Endothelial cell of umbilical vein (primary cell): ENCODE results near the gene CSNK1G2. TPM values are rescaled to one million over a fixed set of nuclear protein-coding genes. Genes with fewer than 3 reads are reported as not detected.

ENCODE experiments used
- BruUV-seq: library from RNA; stranded (reverse); fragments of 400-500 nt; replicated peaks from 2 replicates; lab custom pipeline; 2021; lab: Mats Ljungman, UMichigan
- CTCF ChIA-PET: fragments of 300-600, 350-600 bp; sonication (Branson Sonifier 250); formaldehyde crosslinking; loops from one replicate; lab custom pipeline; 2021; ENCODE audit warnings: antibody characterized with exemption, inconsistent platforms; lab: Charles Lee
- POLR2A ChIA-PET: fragments of 300-600, 350-600 bp; sonication (Branson Sonifier 250); formaldehyde crosslinking; loops from one replicate; lab custom pipeline; 2021; ENCODE audit warnings: antibody characterized with exemption, inconsistent platforms; lab: Charles Lee
- DNase-seq: peaks from one replicate; pipeline ENCODE4 v3.0.0-alpha.2; 2011; ENCODE audit warnings: low read depth, low spot score
- FAIRE-seq: peaks from 2 replicates; lab custom pipeline; 2011; peaks lifted over from hg19 to GRCh38; lab: Jason Lieb, UNC
- H2AFZ ChIP-seq: 2 replicates; pipeline ENCODE4 v1.6.0; 2012; ENCODE audit warnings: low read depth, low read length, control low read depth, inconsistent platforms
- H3K27ac ChIP-seq: 2 replicates; pipeline ENCODE4 v1.5.1; 2011; ENCODE audit warnings: low read depth, mild to moderate bottlenecking, control low read depth, low read length, moderate library complexity; ENCODE audit not compliant: insufficient read depth
- H3K27me3 ChIP-seq, 2 experiments: 2 replicates each; pipeline versions ENCODE4 v1.6.0 to v1.6.1; 2011; ENCODE audit warnings: low read length in 2 of 2, mixed read lengths in 1 of 2; ENCODE audit not compliant: control insufficient read depth in 2 of 2, insufficient read depth in 2 of 2
- H3K36me3 ChIP-seq, 2 experiments: 2 replicates in 1 of 2; 3 replicates in 1 of 2; pipeline ENCODE4 v1.5.1; 2011; ENCODE audit warnings: low read length in 2 of 2, mild to moderate bottlenecking in 1 of 2, moderate library complexity in 1 of 2; ENCODE audit not compliant: control insufficient read depth in 2 of 2, insufficient read depth in 2 of 2; ENCODE audit errors: extremely low read depth in 1 of 2
- H3K4me1 ChIP-seq: 3 replicates; pipeline ENCODE4 v1.5.1; 2011; ENCODE audit warnings: mild to moderate bottlenecking, low read length; ENCODE audit not compliant: control insufficient read depth, insufficient read depth; ENCODE audit errors: extremely low read depth
- H3K4me2 ChIP-seq: 2 replicates; pipeline ENCODE4 v1.6.1; 2011; ENCODE audit warnings: low read length, control low read depth, mixed read lengths; ENCODE audit not compliant: insufficient read depth
- H3K4me3 ChIP-seq, 3 experiments: fragments of 200-600 bp in 1 of 3; sonication (generic), shearing (Covaris generic) in 1 of 3; replicated peaks in 1 of 3; 2 replicates each; pipeline ENCODE4 v1.5.1; 2011 to 2016; ENCODE audit warnings: control low read depth in 3 of 3, low read length in 3 of 3, mild to moderate bottlenecking in 2 of 3, inconsistent platforms in 1 of 3, low read depth in 1 of 3, moderate library complexity in 1 of 3; ENCODE audit not compliant: insufficient read depth in 1 of 3
- H3K79me2 ChIP-seq: 2 replicates; pipeline ENCODE4 v1.6.0; 2012; ENCODE audit warnings: low read length, inconsistent platforms; ENCODE audit not compliant: control insufficient read depth, insufficient read depth
- H3K9ac ChIP-seq: replicated peaks from 2 replicates; pipeline ENCODE3; 2011; ENCODE audit warnings: low read length, control low read depth; ENCODE audit not compliant: insufficient read depth; ENCODE audit errors: extremely low read depth
- H3K9me1 ChIP-seq: replicated peaks from 3 replicates; pipeline ENCODE4 v1.6.0; 2011; ENCODE audit warnings: mild to moderate bottlenecking, low read length; ENCODE audit not compliant: control insufficient read depth, insufficient read depth; ENCODE audit errors: extremely low read depth
- H3K9me3 ChIP-seq: replicated peaks from 2 replicates; pipeline ENCODE4 v1.5.1; 2012; ENCODE audit warnings: low read length, inconsistent platforms; ENCODE audit not compliant: control insufficient read depth, insufficient read depth
- H4K20me1 ChIP-seq: replicated peaks from 2 replicates; pipeline ENCODE3; 2011; ENCODE audit warnings: mild to moderate bottlenecking, low read length; ENCODE audit not compliant: control insufficient read depth, insufficient read depth; ENCODE audit errors: extremely low read depth
- EZH2 ChIP-seq: IDR thresholded peaks from 2 replicates; pipeline ENCODE4 v1.6.1; 2012; ENCODE audit warnings: borderline replicate concordance, low read depth, mild to moderate bottlenecking, moderate library complexity, low read length, inconsistent platforms; ENCODE audit not compliant: severe bottlenecking
- FOS ChIP-seq: IDR thresholded peaks from 2 replicates; pipeline ENCODE4 v1.6.1; 2011; ENCODE audit warnings: mild to moderate bottlenecking, low read length, moderate library complexity, borderline replicate concordance; ENCODE audit not compliant: insufficient read depth
- GATA2 ChIP-seq: IDR thresholded peaks from 2 replicates; pipeline ENCODE4 v1.7.0; 2011; ENCODE audit warnings: low read depth, mild to moderate bottlenecking, moderate library complexity, mixed read lengths, low read length; ENCODE audit not compliant: insufficient read length, insufficient read depth
- JUN ChIP-seq: IDR thresholded peaks from 2 replicates; pipeline ENCODE4 v1.6.1; 2011; ENCODE audit warnings: borderline replicate concordance, low read depth; ENCODE audit not compliant: insufficient read length, insufficient read depth
- MYC ChIP-seq: IDR thresholded peaks from one replicate; pipeline ENCODE4 v1.6.1; 2011; ENCODE audit warnings: mild to moderate bottlenecking, low read depth, low read length
- POLR2A ChIP-seq: IDR thresholded peaks from 2 replicates; pipeline ENCODE4 v1.6.1; 2012; ENCODE audit warnings: low read depth, mild to moderate bottlenecking, control low read depth, low read length
- POLR2AphosphoS5 ChIP-seq: IDR thresholded peaks from 2 replicates; pipeline ENCODE4 v1.6.1; 2012; ENCODE audit warnings: low read depth, mild to moderate bottlenecking, control low read depth, low read length, moderate library complexity; ENCODE audit not compliant: insufficient read depth
- dilution Hi-C: fragments of 300-500 bp; cut with MboI; formaldehyde crosslinking; loops from one replicate; pipeline ENCODE4 v1.15.0; 2019; ENCODE audit warnings: low sequenced_read_pairs; ENCODE audit not compliant: extremely low pct_ligation_motif_present
- intact Hi-C: fragments of 100-400 bp; cut with micrococcal nuclease; formaldehyde crosslinking; loops from one replicate; pipeline ENCODE4 v1.10.0; 2022
- polyA plus RNA-seq, 4 experiments: library from polyadenylated mRNA; depleted of rRNA in 3 of 4; stranded (reverse) in 3 of 4; unstranded in 1 of 4; fragments of >200 nt; gene quantifications; 2 replicates each; pipeline versions ENCODE4 v1.2.1 to v1.2.3, GENCODE V29; 2011 to 2012; ENCODE audit warnings: missing spikeins in 1 of 4
- total RNA-seq: library from RNA; stranded (reverse); gene quantifications from 2 replicates; pipeline ENCODE4 v1.2.3, GENCODE V29; 2021
- TF ChIP-seq, protein P1 (sequence below): IDR thresholded peaks from 2 replicates; pipeline ENCODE4 v1.6.1; 2011; ENCODE audit not compliant: insufficient read depth, insufficient read length
- TF ChIP-seq, protein P2 (sequence below), 2 donors: IDR thresholded peaks; 1 replicate in 1 of 2; 2 replicates in 1 of 2; pipeline ENCODE4 v1.5.1; 2011; ENCODE audit warnings: low read length in 2 of 2, mild to moderate bottlenecking in 2 of 2, moderate library complexity in 2 of 2, control low read depth in 1 of 2, inconsistent platforms in 1 of 2, low read depth in 1 of 2; ENCODE audit not compliant: insufficient read depth in 1 of 2; ENCODE audit errors: extremely low read depth in 1 of 2

CSNK1G2 gene
- total and polyA plus RNA-seq, 2 donors (not counting 3 experiments of a cell fraction or from before 2014, with no cell fraction given), result 96.6 to 110 TPM

DNA sequence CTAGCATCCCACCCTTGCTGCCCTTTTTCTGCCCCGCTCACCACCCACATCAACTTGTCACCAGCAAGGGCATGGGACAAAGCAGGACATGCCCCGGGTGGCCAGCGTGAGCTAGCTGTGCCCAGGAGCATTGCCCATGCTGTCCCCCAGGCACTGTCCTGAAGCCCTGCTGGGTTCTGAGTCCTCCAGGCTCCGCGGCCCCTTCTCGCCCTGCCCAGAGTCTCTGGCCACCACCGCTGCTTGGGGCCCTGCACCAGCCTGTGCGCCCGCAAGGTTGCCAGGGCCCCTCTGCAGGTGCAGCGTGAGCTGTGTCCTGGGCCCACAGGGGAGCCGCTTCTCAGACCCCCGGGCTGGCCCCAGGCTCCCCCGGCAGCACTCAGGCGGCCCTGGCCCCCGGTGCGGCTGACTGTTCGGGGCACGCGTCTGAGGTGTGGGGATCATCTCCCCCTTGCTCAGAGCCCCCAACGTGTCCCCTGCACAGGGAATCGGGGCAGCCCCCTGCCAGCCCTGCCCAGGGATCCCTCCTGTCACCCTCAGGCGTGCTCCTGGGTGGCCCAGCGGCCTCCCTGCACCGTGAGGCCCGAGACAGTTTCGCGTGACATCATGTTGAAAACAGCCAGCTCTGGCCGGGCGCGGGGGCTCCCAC, 4.1 kb downstream of the CSNK1G2 start:
- Histone ChIP-seq H3K9me3 (no peaks in the 10 kb centered on the region), H4K20me1 (no peaks in the 10 kb centered on the region), H3K4me3 (no peak overlapping the region), H3K79me2 (peaks cover 79% of the 10 kb centered on the region), H2AFZ (no peak overlapping the region), H3K4me1 (peaks cover 14% of the 10 kb centered on the region), H3K36me3 (peaks cover 0 to 4% of the 10 kb centered on the region in 2 experiments), H3K27ac (no peak overlapping the region), H3K4me2 (no peak overlapping the region), H3K9me1 (no peaks in the 10 kb centered on the region), H3K27me3 (no peaks in the 10 kb centered on the region), H3K9ac (no peak overlapping the region)
- FAIRE-seq (no peak), DNase-seq (no peak)
- dilution Hi-C loops (no loop called here), intact Hi-C loops (no loop called here)
- POLR2A ChIA-PET, result no interaction called here
- no TSS peak for BruUV-seq
- TF ChIP-seq EZH2 (no peak), JUN (no peak), POLR2AphosphoS5 (no peak), POLR2A (no peak), MYC (no peak), GATA2 (no peak), FOS (no peak)
- TF ChIP-seq, protein P1, sequence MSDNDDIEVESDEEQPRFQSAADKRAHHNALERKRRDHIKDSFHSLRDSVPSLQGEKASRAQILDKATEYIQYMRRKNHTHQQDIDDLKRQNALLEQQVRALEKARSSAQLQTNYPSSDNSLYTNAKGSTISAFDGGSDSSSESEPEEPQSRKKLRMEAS, result no peak
- TF ChIP-seq, protein P2, sequence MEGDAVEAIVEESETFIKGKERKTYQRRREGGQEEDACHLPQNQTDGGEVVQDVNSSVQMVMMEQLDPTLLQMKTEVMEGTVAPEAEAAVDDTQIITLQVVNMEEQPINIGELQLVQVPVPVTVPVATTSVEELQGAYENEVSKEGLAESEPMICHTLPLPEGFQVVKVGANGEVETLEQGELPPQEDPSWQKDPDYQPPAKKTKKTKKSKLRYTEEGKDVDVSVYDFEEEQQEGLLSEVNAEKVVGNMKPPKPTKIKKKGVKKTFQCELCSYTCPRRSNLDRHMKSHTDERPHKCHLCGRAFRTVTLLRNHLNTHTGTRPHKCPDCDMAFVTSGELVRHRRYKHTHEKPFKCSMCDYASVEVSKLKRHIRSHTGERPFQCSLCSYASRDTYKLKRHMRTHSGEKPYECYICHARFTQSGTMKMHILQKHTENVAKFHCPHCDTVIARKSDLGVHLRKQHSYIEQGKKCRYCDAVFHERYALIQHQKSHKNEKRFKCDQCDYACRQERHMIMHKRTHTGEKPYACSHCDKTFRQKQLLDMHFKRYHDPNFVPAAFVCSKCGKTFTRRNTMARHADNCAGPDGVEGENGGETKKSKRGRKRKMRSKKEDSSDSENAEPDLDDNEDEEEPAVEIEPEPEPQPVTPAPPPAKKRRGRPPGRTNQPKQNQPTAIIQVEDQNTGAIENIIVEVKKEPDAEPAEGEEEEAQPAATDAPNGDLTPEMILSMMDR (IDR thresholded peaks at IDR 0.05; ENCODE audit: extremely low read depth in 1 of 2, insufficient read depth in 1 of 2, low read depth in 1 of 2, low read length in 2 of 2), result no peak
- CTCF ChIA-PET, result interaction anchor here (0.7 to 1.8 kb wide), 3 partner anchors 17 to 125 kb away, joined by 3 to 7 read pairs (median 3); no protein-coding TSS in a partner anchor
